Activated CD4-positive, alpha-beta memory T cell treated with anti-CD3 and anti-CD28 coated beads for 36 hours (primary cell): ENCODE measurements around the gene TRAF4. TPM values are rescaled to one million over a fixed set of nuclear protein-coding genes. Genes with fewer than 3 reads are reported as not detected.

Experiments
- CTCF ChIA-PET: fragments of 350-600 bp; sonication (Branson Sonifier 250); formaldehyde crosslinking; loops from one replicate; lab custom pipeline; 2021; ENCODE audit warnings: antibody characterized with exemption, inconsistent platforms; lab: Charles Lee
- POLR2A ChIA-PET: fragments of 350-600 bp; sonication (Branson Sonifier 250); formaldehyde crosslinking; loops from one replicate; lab custom pipeline; 2021; ENCODE audit warnings: antibody characterized with exemption; lab: Charles Lee
- DNase-seq: peaks from one replicate; pipeline ENCODE4 v3.0.0-alpha.2; 2020
- H3K27ac Mint-ChIP-seq: one replicate; pipeline ENCODE4 v1.8.0; 2021; ENCODE audit warnings: mixed read lengths
- H3K27me3 Mint-ChIP-seq: one replicate; pipeline ENCODE4 v1.8.0; 2021; ENCODE audit warnings: mixed read lengths
- H3K36me3 Mint-ChIP-seq: one replicate; pipeline ENCODE4 v1.8.0; 2021; ENCODE audit warnings: mixed read lengths
- H3K4me1 Mint-ChIP-seq: one replicate; pipeline ENCODE4 v1.8.0; 2021; ENCODE audit warnings: low read depth, mixed read lengths
- H3K4me3 Mint-ChIP-seq: one replicate; pipeline ENCODE4 v1.8.0; 2021; ENCODE audit warnings: mild to moderate bottlenecking, mixed read lengths
- H3K9me3 Mint-ChIP-seq: one replicate; pipeline ENCODE4 v1.8.0; 2021; ENCODE audit warnings: mixed read lengths
- intact Hi-C: fragments of 100-400 bp; cut with micrococcal nuclease; formaldehyde crosslinking; loops from one replicate; pipeline ENCODE4 v1.15.1; 2023
- total RNA-seq, 2 experiments: library from RNA; stranded (reverse); gene quantifications; one replicate each; pipeline ENCODE4 v1.2.3, GENCODE V29; 2021

Gene TRAF4
- total RNA-seq, 2 experiments from 2014 or later = 83.0 to 83.9 TPM

GRCh38 chr17:28725166-28725659 is 18.6 kb upstream of the TRAF4 start:
- intact Hi-C loops = loop anchor here (5.0 kb wide), 3 partner anchors 78 to 412 kb away; partner anchors contain the start of gene BLTP2
- POLR2A ChIA-PET = interaction anchor here (0.7 to 7.1 kb wide), 7 partner anchors 14 to 173 kb away, joined by 3 to 202 read pairs (median 4); partner anchors contain the start of genes BLTP2, FAM222B, PROCA1 and TRAF4
- H3K4me3 Mint-ChIP-seq = peak overlapping the region; percentile 85
- H3K36me3 Mint-ChIP-seq = peaks cover 55% of the 10 kb centered on the region
- CTCF ChIA-PET = interaction anchor here (1.2 to 9.7 kb wide), 5 partner anchors 21 to 226 kb away, joined by 3 to 632 read pairs (median 92); partner anchors contain the start of genes DHRS13, PHF12 and TRAF4
- H3K27me3 Mint-ChIP-seq = no peaks in the 10 kb centered on the region
- no peaks in the 10 kb centered on the region for H3K9me3 Mint-ChIP-seq
- peak; percentile 45 for DNase-seq
- H3K4me1 Mint-ChIP-seq = peaks cover 54% of the 10 kb centered on the region
- peak overlapping the region; percentile 91 for H3K27ac Mint-ChIP-seq

- peaks cover 51% of the 10 kb centered on the region for H3K4me1 Mint-ChIP-seq
- H3K36me3 Mint-ChIP-seq = peaks cover 50% of the 10 kb centered on the region
- CTCF ChIA-PET = interaction anchor here (0.9 to 9.7 kb wide), 28 partner anchors 9 to 451 kb away, joined by 3 to 632 read pairs (median 10); partner anchors contain the start of genes BLTP2, DHRS13, FAM222B and FLOT2
- H3K9me3 Mint-ChIP-seq = no peaks in the 10 kb centered on the region
- peak; percentile 73 for DNase-seq
- H3K4me3 Mint-ChIP-seq = peak overlapping the region; percentile 85
- H3K27ac Mint-ChIP-seq = peak overlapping the region; percentile 91
- intact Hi-C loops = loop anchor here (2.0 to 5.0 kb wide), 4 partner anchors 78 to 412 kb away; partner anchors contain the start of genes BLTP2 and FAM222B
- H3K27me3 Mint-ChIP-seq = no peaks in the 10 kb centered on the region
- POLR2A ChIA-PET = interaction anchor here (0.7 to 7.1 kb wide), 9 partner anchors 15 to 224 kb away, joined by 3 to 202 read pairs (median 7); partner anchors contain the start of genes BLTP2, FAM222B, PROCA1 and TRAF4
Measured at GRCh38 chr17:28725660-28726225, 18.1 kb upstream of the TRAF4 start.

- intact Hi-C loops = loop anchor here (2.0 to 5.0 kb wide), 4 partner anchors 79 to 411 kb away; partner anchors contain the start of genes BLTP2 and FAM222B
- peak within 1 kb of the TSS; percentile 98 for H3K27ac Mint-ChIP-seq
- no peaks in the 10 kb centered on the region for H3K9me3 Mint-ChIP-seq
- POLR2A ChIA-PET = interaction anchor here (0.7 to 7.1 kb wide), 16 partner anchors 15 to 390 kb away, joined by 3 to 202 read pairs (median 5); partner anchors contain the start of genes DHRS13, FAM222B, PHF12 and TRAF4
- no peaks in the 10 kb centered on the region for H3K27me3 Mint-ChIP-seq
- peaks cover 45% of the 10 kb centered on the region for H3K36me3 Mint-ChIP-seq
- CTCF ChIA-PET = interaction anchor here (0.7 to 9.7 kb wide), 44 partner anchors 9 to 450 kb away, joined by 3 to 632 read pairs (median 6); partner anchors contain the start of genes BLTP2, DHRS13, FAM222B and FLOT2
- DNase-seq = peak; percentile 86
- peak within 1 kb of the TSS; percentile 93 for H3K4me3 Mint-ChIP-seq
- peaks cover 50% of the 10 kb centered on the region for H3K4me1 Mint-ChIP-seq
Measured at GRCh38 chr17:28726226-28726626, 17.6 kb upstream of the TRAF4 start, which contains the start of gene TLCD1. TSS of gene TLCD1 (minus strand) at chr17:28726233. CDS start at chr17:28726097, 136 bp downstream.

GRCh38 chr17:28726627-28727491 is 17.0 kb upstream of the TRAF4 start:
- no peaks in the 10 kb centered on the region for H3K9me3 Mint-ChIP-seq
- ChIA-PET POLR2A (interaction anchor here (0.7 to 7.1 kb wide), 22 partner anchors 7 to 389 kb away, joined by 3 to 202 read pairs (median 5); partner anchors contain the start of genes DHRS13, FAM222B, PHF12 and RPL23A), CTCF (interaction anchor here (0.6 to 9.7 kb wide), 50 partner anchors 10 to 449 kb away, joined by 3 to 632 read pairs (median 4); partner anchors contain the start of genes BLTP2, DHRS13, FAM222B and FLOT2)
- DNase-seq = peak; percentile 96
- peak overlapping the region; percentile 98 for H3K27ac Mint-ChIP-seq
- H3K4me3 Mint-ChIP-seq = peak overlapping the region; percentile 93
- intact Hi-C loops = loop anchor here (1.0 to 5.0 kb wide), 8 partner anchors 23 to 410 kb away; partner anchors contain the start of genes BLTP2 and FAM222B
- peaks cover 39% of the 10 kb centered on the region for H3K36me3 Mint-ChIP-seq
- H3K27me3 Mint-ChIP-seq = no peaks in the 10 kb centered on the region
- H3K4me1 Mint-ChIP-seq = peaks cover 46% of the 10 kb centered on the region

- ChIA-PET CTCF (interaction anchor here (0.7 to 9.7 kb wide), 22 partner anchors 9 to 416 kb away, joined by 3 to 632 read pairs (median 10); partner anchors contain the start of genes BLTP2, DHRS13, FAM222B and PHF12), POLR2A (interaction anchor here (1.0 to 7.1 kb wide), 14 partner anchors 9 to 387 kb away, joined by 3 to 202 read pairs (median 8); partner anchors contain the start of genes BLTP2, DHRS13, FLOT2 and PHF12)
- H3K9me3 Mint-ChIP-seq = no peaks in the 10 kb centered on the region
- intact Hi-C loops = loop anchor here (1.0 to 5.0 kb wide), 8 partner anchors 9 to 566 kb away; partner anchors contain the start of genes BLTP2, DHRS13, NUFIP2 and RPL23A
- peaks cover 24% of the 10 kb centered on the region for H3K36me3 Mint-ChIP-seq
- peak within 1 kb of the TSS; percentile 93 for H3K4me3 Mint-ChIP-seq
- H3K27ac Mint-ChIP-seq = peak within 1 kb of the TSS; percentile 98
- H3K4me1 Mint-ChIP-seq = peaks cover 31% of the 10 kb centered on the region
- peak; percentile 99 for DNase-seq
- H3K27me3 Mint-ChIP-seq = no peaks in the 10 kb centered on the region
Measured at GRCh38 chr17:28728364-28729200, 15.2 kb upstream of the TRAF4 start, which contains the start of gene NEK8. TSS of gene NEK8 (plus strand) at chr17:28728788. CDS start at chr17:28728814, 26 bp downstream.

- no peaks in the 10 kb centered on the region for H3K9me3 Mint-ChIP-seq
- no peaks in the 10 kb centered on the region for H3K27me3 Mint-ChIP-seq
- H3K27ac Mint-ChIP-seq = peak overlapping the region; percentile 34
- no peak for DNase-seq
- POLR2A ChIA-PET = interaction anchor here (7.1 kb wide), 1 partner anchor 17 kb away, joined by 202 read pairs; the partner anchor contains the start of gene TRAF4
- peaks cover 10% of the 10 kb centered on the region for H3K36me3 Mint-ChIP-seq
- peak overlapping the region; percentile 8 for H3K4me3 Mint-ChIP-seq
- H3K4me1 Mint-ChIP-seq = peaks cover 20% of the 10 kb centered on the region
- CTCF ChIA-PET = interaction anchor here (0.7 to 9.7 kb wide), 6 partner anchors 17 to 387 kb away, joined by 5 to 632 read pairs (median 49); partner anchors contain the start of genes PHF12 and TRAF4
- intact Hi-C loops = loop anchor here (1.0 to 5.0 kb wide), 4 partner anchors 83 to 564 kb away; partner anchors contain the start of genes BLTP2 and NUFIP2
Measured at GRCh38 chr17:28729950-28730330, 13.9 kb upstream of the TRAF4 start.

- Mint-ChIP-seq H3K9me3 (no peaks in the 10 kb centered on the region), H3K36me3 (peaks cover 4% of the 10 kb centered on the region), H3K27me3 (no peaks in the 10 kb centered on the region), H3K27ac (no peak overlapping the region), H3K4me3 (no peak overlapping the region), H3K4me1 (peaks cover 21% of the 10 kb centered on the region)
- CTCF ChIA-PET = interaction anchor here (0.7 to 1.4 kb wide), 2 partner anchors 16 to 116 kb away, joined by 3 to 4 read pairs; no protein-coding TSS in a partner anchor
- DNase-seq = no peak
- intact Hi-C loops = no loop called here
- POLR2A ChIA-PET = interaction anchor here (1.1 kb wide), 1 partner anchor 12 kb away, joined by 3 read pairs; no protein-coding TSS in a partner anchor
Measured at GRCh38 chr17:28733346-28733745, 10.5 kb upstream of the TRAF4 start.

GRCh38 chr17:28734712-28735241 is 9.0 kb upstream of the TRAF4 start:
- H3K27ac Mint-ChIP-seq = no peak overlapping the region
- CTCF ChIA-PET = interaction anchor here (0.6 to 1.6 kb wide), 4 partner anchors 15 to 219 kb away, joined by 3 to 10 read pairs (median 4); no protein-coding TSS in a partner anchor
- intact Hi-C loops = no loop called here
- no peaks in the 10 kb centered on the region for H3K27me3 Mint-ChIP-seq
- H3K9me3 Mint-ChIP-seq = no peaks in the 10 kb centered on the region
- peaks cover 7% of the 10 kb centered on the region for H3K36me3 Mint-ChIP-seq
- no peak overlapping the region for H3K4me3 Mint-ChIP-seq
- DNase-seq = no peak
- H3K4me1 Mint-ChIP-seq = peaks cover 28% of the 10 kb centered on the region
- POLR2A ChIA-PET = no interaction called here

- Mint-ChIP-seq H3K36me3 (peaks cover 7% of the 10 kb centered on the region), H3K9me3 (no peaks in the 10 kb centered on the region), H3K4me3 (no peak overlapping the region), H3K27ac (no peak overlapping the region), H3K4me1 (peaks cover 26% of the 10 kb centered on the region), H3K27me3 (no peaks in the 10 kb centered on the region)
- ChIA-PET CTCF (interaction anchor here (0.6 to 1.6 kb wide), 3 partner anchors 15 to 218 kb away, joined by 3 to 10 read pairs (median 4); no protein-coding TSS in a partner anchor), POLR2A (interaction anchor here (1.0 kb wide), 1 partner anchor 10 kb away, joined by 3 read pairs; no protein-coding TSS in a partner anchor)
- no peak for DNase-seq
- intact Hi-C loops = no loop called here
Measured at GRCh38 chr17:28735242-28735722, 8.5 kb upstream of the TRAF4 start.
